IPS-18a (cell line): ENCODE data around the gene OR5K3.
"Not testable (repeated sequence)": the region's sequence is repeated elsewhere in the genome, so short reads cannot be mapped to it uniquely, and the experiment has no call there.

Experiments used
- H3K27ac ChIP-seq: one replicate; pipeline ENCODE4 v1.5.1; 2013; ENCODE audit warnings: low read length
- H3K27me3 ChIP-seq: one replicate; pipeline ENCODE4 v1.6.1; 2013; ENCODE audit warnings: mild to moderate bottlenecking, low read length; ENCODE audit not compliant: control insufficient read depth, insufficient read depth
- H3K36me3 ChIP-seq: one replicate; pipeline ENCODE4 v1.6.1; 2013; ENCODE audit warnings: low read depth, low read length; ENCODE audit not compliant: control insufficient read depth
- H3K4me1 ChIP-seq: one replicate; pipeline ENCODE4 v1.6.1; 2013; ENCODE audit warnings: low read depth, low read length; ENCODE audit not compliant: control insufficient read depth
- H3K4me3 ChIP-seq: one replicate; pipeline ENCODE4 v1.5.1; 2013; ENCODE audit warnings: low read length
- H3K9ac ChIP-seq: one replicate; pipeline ENCODE4 v1.6.1; 2013; ENCODE audit warnings: mild to moderate bottlenecking, low read length, moderate library complexity
- H3K9me3 ChIP-seq: one replicate; pipeline ENCODE4 v1.6.1; 2013; ENCODE audit warnings: low read depth, low read length; ENCODE audit not compliant: control insufficient read depth

Gene OR5K3

DNA sequence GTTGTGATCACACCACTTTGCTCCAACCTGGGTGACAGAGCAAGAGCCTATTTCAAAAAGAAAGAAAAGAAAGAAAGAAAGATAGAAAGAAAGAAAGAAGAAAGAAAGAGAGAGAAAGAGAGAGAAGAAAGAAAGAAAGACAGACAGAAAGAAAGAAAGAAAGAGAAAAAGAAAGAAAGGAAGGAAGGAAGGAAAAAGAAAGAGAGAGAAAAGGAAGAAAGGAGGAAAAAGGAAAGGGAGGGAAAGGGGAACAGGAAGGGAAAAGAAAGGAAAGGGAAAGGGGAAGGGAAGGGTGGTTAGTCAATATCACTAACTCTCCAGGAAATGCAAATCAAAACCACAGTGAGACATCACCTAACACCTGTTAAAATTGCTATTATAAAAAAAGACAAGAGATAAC, 18.6 kb upstream of the OR5K3 start:
- H3K27ac ChIP-seq, result no peak overlapping the region
- no peak overlapping the region for H3K4me3 ChIP-seq
- no peaks in the 10 kb centered on the region for H3K4me1 ChIP-seq
- H3K9ac ChIP-seq, result no peak overlapping the region
- no peaks in the 10 kb centered on the region for H3K9me3 ChIP-seq
- H3K36me3 ChIP-seq, result no peaks in the 10 kb centered on the region
- no peaks in the 10 kb centered on the region for H3K27me3 ChIP-seq

- H3K9me3 ChIP-seq, result no peaks in the 10 kb centered on the region
- no peaks in the 10 kb centered on the region for H3K4me1 ChIP-seq
- H3K36me3 ChIP-seq, result no peaks in the 10 kb centered on the region
- H3K4me3 ChIP-seq, result no peak overlapping the region
- no peaks in the 10 kb centered on the region for H3K27me3 ChIP-seq
- no peak overlapping the region for H3K9ac ChIP-seq
- no peak overlapping the region for H3K27ac ChIP-seq
Measured at GRCh38 chr3:98372445-98372844, 18.0 kb upstream of the OR5K3 start.

DNA sequence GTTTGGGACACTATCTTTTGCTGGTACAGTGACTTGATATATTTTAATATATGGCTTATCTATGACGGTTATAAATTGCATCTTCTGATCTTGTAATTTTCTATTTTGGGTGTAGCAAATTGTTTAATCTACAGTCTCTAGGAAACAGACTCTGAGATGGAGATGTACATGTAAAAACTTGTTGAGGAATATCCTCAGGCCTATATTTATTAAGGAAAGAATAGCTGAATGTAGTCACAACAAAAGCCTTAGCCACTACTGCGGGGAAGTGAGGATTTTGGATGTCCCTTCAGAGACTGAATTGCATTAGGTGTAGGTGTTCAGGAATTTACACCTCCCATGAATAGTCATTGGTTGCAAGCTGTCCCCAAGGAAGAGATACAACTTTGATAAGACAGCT, 13.8 kb upstream of the OR5K3 start:
- H3K36me3 ChIP-seq, result no peaks in the 10 kb centered on the region
- H3K9me3 ChIP-seq, result no peaks in the 10 kb centered on the region
- H3K9ac ChIP-seq, result no peak overlapping the region
- no peaks in the 10 kb centered on the region for H3K27me3 ChIP-seq
- H3K4me1 ChIP-seq, result no peaks in the 10 kb centered on the region
- H3K4me3 ChIP-seq, result no peak overlapping the region
- no peak overlapping the region for H3K27ac ChIP-seq

- no peak overlapping the region for H3K4me3 ChIP-seq
- H3K27me3 ChIP-seq, result no peaks in the 10 kb centered on the region
- H3K9me3 ChIP-seq, result no peaks in the 10 kb centered on the region
- H3K36me3 ChIP-seq, result no peaks in the 10 kb centered on the region
- H3K4me1 ChIP-seq, result no peaks in the 10 kb centered on the region
- H3K27ac ChIP-seq, result no peak overlapping the region
- no peak overlapping the region for H3K9ac ChIP-seq
Measured at GRCh38 chr3:98388147-98388546, 2.3 kb upstream of the OR5K3 start.

DNA sequence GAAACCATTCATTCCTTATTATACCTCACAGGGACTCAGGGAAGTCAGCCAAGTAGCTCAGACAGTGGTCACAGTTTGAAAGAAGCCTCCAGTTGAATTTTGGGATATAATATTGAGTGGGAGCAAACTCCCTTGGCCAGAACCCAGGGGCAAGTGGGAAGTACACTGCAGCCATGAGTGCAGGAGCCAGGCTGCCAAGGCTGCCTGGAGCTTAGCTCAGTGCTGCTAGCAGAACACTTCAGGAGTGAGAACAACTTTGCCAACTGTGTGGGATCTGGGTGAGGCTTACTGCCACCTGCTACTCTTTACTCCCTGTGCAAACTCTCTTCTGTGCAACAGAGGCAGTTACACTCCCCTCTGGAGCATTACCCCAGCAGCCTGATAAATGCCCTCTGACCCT, 4.6 kb downstream of the OR5K3 start:
- no peaks in the 10 kb centered on the region for H3K36me3 ChIP-seq
- no peak overlapping the region for H3K9ac ChIP-seq
- no peaks in the 10 kb centered on the region for H3K27me3 ChIP-seq
- H3K27ac ChIP-seq, result no peak overlapping the region
- no peak overlapping the region for H3K4me3 ChIP-seq
- H3K4me1 ChIP-seq, result no peaks in the 10 kb centered on the region
- H3K9me3 ChIP-seq, result peaks cover 3% of the 10 kb centered on the region

GRCh38 chr3:98396482-98396881, 6.0 kb downstream of the OR5K3 start:
- H3K9ac ChIP-seq, H3K4me3 ChIP-seq, H3K9me3 ChIP-seq, H3K27me3 ChIP-seq, H3K4me1 ChIP-seq, H3K27ac ChIP-seq, H3K36me3 ChIP-seq: not testable (repeated sequence)

DNA sequence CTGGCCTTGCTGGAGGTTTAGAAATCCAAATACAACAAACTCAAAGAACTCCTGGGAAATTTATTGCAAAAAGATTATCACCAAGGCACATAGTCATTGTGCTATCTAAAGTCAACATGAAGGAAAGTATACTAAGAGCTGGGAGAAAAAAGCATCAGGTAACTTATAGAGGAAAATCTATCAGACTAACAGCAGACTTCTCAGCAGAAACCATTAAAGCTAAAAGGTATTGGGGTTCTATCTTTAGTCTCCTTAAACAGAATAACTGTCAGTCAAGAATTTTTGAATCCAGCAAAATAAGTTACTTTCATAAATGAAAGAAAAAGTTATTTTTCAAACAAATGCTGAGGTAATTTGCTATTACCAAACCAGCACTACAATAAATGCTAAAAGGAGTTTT, 8.0 kb downstream of the OR5K3 start:
- Histone ChIP-seq H3K9me3 (peaks cover 3% of the 10 kb centered on the region), H3K36me3 (no peaks in the 10 kb centered on the region), H3K4me1 (no peaks in the 10 kb centered on the region), H3K27ac (no peak overlapping the region), H3K27me3 (no peaks in the 10 kb centered on the region), H3K9ac (no peak overlapping the region), H3K4me3 (no peak overlapping the region)

GRCh38 chr3:98402507-98402906, 12.0 kb downstream of the OR5K3 start:
- no peak overlapping the region for H3K9ac ChIP-seq
- H3K36me3 ChIP-seq, result no peaks in the 10 kb centered on the region
- no peaks in the 10 kb centered on the region for H3K27me3 ChIP-seq
- no peaks in the 10 kb centered on the region for H3K4me1 ChIP-seq
- H3K9me3 ChIP-seq, result peaks cover 17% of the 10 kb centered on the region
- no peak overlapping the region for H3K4me3 ChIP-seq
- no peak overlapping the region for H3K27ac ChIP-seq

GRCh38 chr3:98404010-98404409, 13.5 kb downstream of the OR5K3 start:
- Histone ChIP-seq H3K9me3 (peaks cover 17% of the 10 kb centered on the region), H3K27me3 (no peaks in the 10 kb centered on the region), H3K4me1 (no peaks in the 10 kb centered on the region), H3K9ac (no peak overlapping the region), H3K36me3 (no peaks in the 10 kb centered on the region), H3K27ac (no peak overlapping the region), H3K4me3 (no peak overlapping the region)

DNA sequence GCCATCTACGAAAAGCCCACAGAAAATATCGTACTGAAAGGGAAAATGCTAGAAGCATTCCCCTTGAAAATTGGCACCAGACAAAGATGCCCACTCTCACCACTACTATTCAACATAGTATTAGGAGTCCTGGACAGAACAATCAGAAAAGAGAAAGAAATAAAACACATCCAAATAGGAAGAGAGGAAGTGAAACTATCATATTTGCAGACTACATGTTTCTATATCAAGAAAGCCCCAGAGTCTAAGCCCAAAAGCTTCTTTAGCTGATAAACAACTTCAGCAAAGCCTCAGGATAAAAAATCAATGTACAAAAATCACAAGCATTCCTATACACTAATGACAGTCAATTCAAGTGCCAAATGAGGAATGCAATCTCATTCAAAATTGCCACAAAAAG, 15.6 kb downstream of the OR5K3 start:
- no peaks in the 10 kb centered on the region for H3K27me3 ChIP-seq
- H3K36me3 ChIP-seq, result no peaks in the 10 kb centered on the region
- H3K4me1 ChIP-seq, result no peaks in the 10 kb centered on the region
- no peak overlapping the region for H3K9ac ChIP-seq
- H3K27ac ChIP-seq, result no peak overlapping the region
- peaks cover 14% of the 10 kb centered on the region for H3K9me3 ChIP-seq
- no peak overlapping the region for H3K4me3 ChIP-seq

GRCh38 chr3:98432575-98432974, 42.1 kb downstream of the OR5K3 start:
- Histone ChIP-seq H3K4me1 (no peaks in the 10 kb centered on the region), H3K9me3 (peaks cover 4% of the 10 kb centered on the region), H3K9ac (no peak overlapping the region), H3K4me3 (no peak overlapping the region), H3K27me3 (no peaks in the 10 kb centered on the region), H3K36me3 (no peaks in the 10 kb centered on the region), H3K27ac (no peak overlapping the region)

DNA sequence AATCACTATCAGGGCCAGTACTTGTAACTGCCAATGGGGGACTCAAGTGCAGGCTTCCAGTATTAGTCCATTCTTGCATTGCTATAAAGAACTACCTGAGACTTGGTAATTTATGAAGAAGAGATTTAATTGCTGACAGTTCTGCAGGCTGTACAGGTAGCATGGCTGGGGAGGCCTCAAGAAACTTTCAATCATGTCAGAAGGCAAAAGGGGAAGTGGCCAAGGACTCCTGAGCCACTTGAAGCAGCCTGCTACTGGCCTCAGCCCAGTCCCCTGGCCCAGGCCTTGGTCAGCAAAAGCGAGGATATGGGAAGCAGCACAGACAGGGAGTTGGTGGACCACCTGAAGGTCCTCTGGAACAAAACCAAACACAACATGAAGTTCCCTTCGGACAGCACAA, 43.3 kb downstream of the OR5K3 start:
- Histone ChIP-seq H3K9ac (no peak overlapping the region), H3K9me3 (peaks cover 4% of the 10 kb centered on the region), H3K4me3 (no peak overlapping the region)

More for the DNA sequence above, 43.3 kb downstream of the OR5K3 start:
- Histone ChIP-seq H3K27me3 (no peaks in the 10 kb centered on the region), H3K36me3 (no peaks in the 10 kb centered on the region), H3K27ac (no peak overlapping the region), H3K4me1 (no peaks in the 10 kb centered on the region)
